H1 (cell line): Measurements from ENCODE around the gene TAP2. TPM values are rescaled to one million over a fixed set of nuclear protein-coding genes. Genes with fewer than 3 reads are reported as not detected.
A peak's percentile ranks its signal among the peaks of the same experiment; 100 is the strongest.

Source experiments
- CTCF ChIA-PET: fragments of 300-600 bp; sonication (Branson Sonifier 250); formaldehyde crosslinking; loops from one replicate; lab custom pipeline; 2021; ENCODE audit not compliant: partially characterized antibody; lab: Charles Lee
- POLR2A ChIA-PET: fragments of 300-600 bp; sonication (Branson Sonifier 250); formaldehyde crosslinking; loops from one replicate; lab custom pipeline; 2021; ENCODE audit warnings: inconsistent platforms; ENCODE audit not compliant: partially characterized antibody; lab: Charles Lee
- DNase-seq, 2 experiments: peaks; one replicate each; pipeline versions ENCODE4 v3.0.0 to v3.0.0-alpha.2; 2010 to 2022; ENCODE audit warnings: low spot score in 2 of 2, low read depth in 1 of 2, mixed read lengths in 1 of 2
- FAIRE-seq: peaks from 2 replicates; lab custom pipeline; 2011; peaks lifted over from hg19 to GRCh38; lab: Jason Lieb, UNC
- H2AFZ ChIP-seq: 2 replicates; pipeline ENCODE4 v1.8.1; 2012; ENCODE audit warnings: low read length, inconsistent platforms
- H2AK5ac ChIP-seq: 2 replicates; pipeline ENCODE4 v1.6.1; 2013; ENCODE audit warnings: low read depth, low read length
- H2BK120ac ChIP-seq: replicated peaks from 2 replicates; pipeline ENCODE3; 2013; ENCODE audit warnings: low read depth, low read length, inconsistent platforms
- H2BK12ac ChIP-seq: 2 replicates; pipeline ENCODE4 v1.6.1; 2013; ENCODE audit warnings: low read depth, low read length
- H2BK15ac ChIP-seq: 2 replicates; pipeline ENCODE4 v1.6.1; 2013; ENCODE audit warnings: low read length
- H2BK20ac ChIP-seq: 2 replicates; pipeline ENCODE4 v1.6.1; 2013; ENCODE audit warnings: low read length
- H2BK5ac ChIP-seq: 2 replicates; pipeline ENCODE4 v1.6.1; 2013; ENCODE audit warnings: low read depth, low read length
- H3K14ac ChIP-seq: 2 replicates; pipeline ENCODE4 v1.6.1; 2013; ENCODE audit warnings: inconsistent platforms; ENCODE audit not compliant: insufficient read length
- H3K18ac ChIP-seq: 2 replicates; pipeline ENCODE4 v1.6.1; 2013; ENCODE audit warnings: low read length; ENCODE audit errors: extremely low read depth
- H3K23ac ChIP-seq: 2 replicates; pipeline ENCODE4 v1.6.1; 2013; ENCODE audit warnings: inconsistent platforms; ENCODE audit not compliant: insufficient read length
- H3K23me2 ChIP-seq: 2 replicates; pipeline ENCODE4 v1.6.1; 2013; ENCODE audit warnings: low read depth, low read length
- H3K27ac ChIP-seq: 2 replicates; pipeline ENCODE4 v1.6.1; 2011; ENCODE audit warnings: low read depth, low read length, inconsistent platforms
- H3K27me3 ChIP-seq, 4 experiments: replicated peaks in 1 of 4; 1 replicate in 1 of 4; 2 replicates in 3 of 4; pipeline versions ENCODE4 v1.6.1 to v1.8.1; 2011 to 2013; ENCODE audit warnings: low read length in 3 of 4, mild to moderate bottlenecking in 3 of 4, inconsistent platforms in 2 of 4, mixed read lengths in 2 of 4, moderate library complexity in 1 of 4; ENCODE audit not compliant: control insufficient read depth in 3 of 4, insufficient read depth in 3 of 4; ENCODE audit errors: extremely low read depth in 1 of 4
- H3K36me3 ChIP-seq, 4 experiments: 2 replicates each; pipeline versions ENCODE4 v1.6.1 to v1.8.1; 2011 to 2013; ENCODE audit warnings: mild to moderate bottlenecking in 4 of 4, low read length in 3 of 4, moderate library complexity in 2 of 4, control low read depth in 1 of 4, inconsistent platforms in 1 of 4; ENCODE audit not compliant: insufficient read depth in 4 of 4, control insufficient read depth in 2 of 4
- H3K4ac ChIP-seq: replicated peaks from 2 replicates; pipeline ENCODE3; 2013; ENCODE audit warnings: low read length, low read depth, mixed read lengths, inconsistent platforms; ENCODE audit not compliant: insufficient read length
- H3K4me1 ChIP-seq, 4 experiments: replicated peaks in 1 of 4; 1 replicate in 1 of 4; 2 replicates in 3 of 4; pipeline versions ENCODE4 v1.6.1 to v1.8.1; 2011 to 2013; ENCODE audit warnings: low read length in 3 of 4, inconsistent platforms in 2 of 4, mixed read lengths in 1 of 4; ENCODE audit not compliant: insufficient read depth in 4 of 4, control insufficient read depth in 3 of 4
- H3K4me2 ChIP-seq, 2 experiments: 2 replicates each; pipeline versions ENCODE4 v1.6.1 to v1.8.1; 2011 to 2013; ENCODE audit warnings: low read depth in 2 of 2, low read length in 2 of 2, control low read depth in 1 of 2, inconsistent platforms in 1 of 2, mild to moderate bottlenecking in 1 of 2; ENCODE audit not compliant: insufficient read depth in 1 of 2
- H3K4me3 ChIP-seq, 4 experiments: fragments of 200-600, 300-600 bp in 1 of 4; sonication (generic), shearing (Covaris generic), sonication (Bioruptor Twin) in 1 of 4; 2 replicates each; pipeline versions ENCODE4 v1.5.1 to v1.8.1; 2011 to 2016; ENCODE audit warnings: low read length in 4 of 4, low read depth in 3 of 4, control low read depth in 2 of 4, inconsistent platforms in 2 of 4, mild to moderate bottlenecking in 2 of 4, mixed read lengths in 1 of 4, moderate library complexity in 1 of 4; ENCODE audit not compliant: insufficient read depth in 2 of 4; ENCODE audit errors: extremely low read depth in 1 of 4
- H3K56ac ChIP-seq: replicated peaks from 2 replicates; pipeline ENCODE3; 2013; ENCODE audit warnings: low read depth, mild to moderate bottlenecking, mixed read lengths, low read length, inconsistent platforms; ENCODE audit not compliant: insufficient read length
- H3K79me1 ChIP-seq: 2 replicates; pipeline ENCODE4 v1.6.1; 2013; ENCODE audit warnings: low read depth, low read length, control low read depth
- H3K79me2 ChIP-seq, 2 experiments: 2 replicates each; pipeline versions ENCODE4 v1.6.1 to v1.8.1; 2012 to 2013; ENCODE audit warnings: low read length in 2 of 2, mild to moderate bottlenecking in 2 of 2, inconsistent platforms in 1 of 2; ENCODE audit not compliant: insufficient read depth in 2 of 2, control insufficient read depth in 1 of 2
- H3K9ac ChIP-seq, 4 experiments: replicated peaks in 1 of 4; 1 replicate in 1 of 4; 2 replicates in 3 of 4; pipeline versions ENCODE4 v1.6.1 to v1.8.1; 2011 to 2013; ENCODE audit warnings: low read depth in 3 of 4, low read length in 3 of 4, control low read depth in 2 of 4, mild to moderate bottlenecking in 2 of 4, moderate library complexity in 2 of 4, inconsistent platforms in 1 of 4; ENCODE audit errors: extremely low read depth in 1 of 4
- H3K9me3 ChIP-seq, 2 experiments: 2 replicates each; pipeline versions ENCODE4 v1.6.1 to v1.8.1; 2012 to 2013; ENCODE audit warnings: mild to moderate bottlenecking in 2 of 2, moderate library complexity in 2 of 2, control low read depth in 1 of 2, inconsistent platforms in 1 of 2, low read depth in 1 of 2, low read length in 1 of 2, mixed read lengths in 1 of 2; ENCODE audit not compliant: insufficient read depth in 2 of 2
- H4K20me1 ChIP-seq, 2 experiments: replicated peaks in 1 of 2; 2 replicates each; pipeline versions ENCODE3 to v1.8.1; 2011 to 2013; ENCODE audit warnings: inconsistent platforms in 2 of 2, low read length in 2 of 2, mild to moderate bottlenecking in 1 of 2; ENCODE audit not compliant: insufficient read depth in 2 of 2, control insufficient read depth in 1 of 2
- H4K5ac ChIP-seq: 2 replicates; pipeline ENCODE4 v1.6.1; 2013; ENCODE audit warnings: low read length, low read depth, mixed read lengths, inconsistent platforms; ENCODE audit not compliant: insufficient read length
- H4K8ac ChIP-seq: 2 replicates; pipeline ENCODE4 v1.8.0; 2013; ENCODE audit warnings: mild to moderate bottlenecking, moderate library complexity, low read length, inconsistent platforms; ENCODE audit not compliant: insufficient read depth; ENCODE audit errors: extremely low read depth
- H4K91ac ChIP-seq: replicated peaks from 2 replicates; pipeline ENCODE3; 2013; ENCODE audit warnings: low read length, mixed read lengths, inconsistent platforms; ENCODE audit not compliant: insufficient read length
- BCL11A ChIP-seq, 2 experiments: IDR thresholded peaks; one replicate each; pipeline ENCODE4 v1.6.1; 2011; ENCODE audit warnings: low read depth in 2 of 2, low read length in 2 of 2, mild to moderate bottlenecking in 2 of 2
- CBX5 ChIP-seq: fragments of 300-800, 300-1000 bp; sonication (generic); IDR thresholded peaks from 2 replicates; pipeline ENCODE4 v1.7.1; 2016; ENCODE audit warnings: antibody characterized with exemption, low read length, low read depth
- CHD1 ChIP-seq: IDR thresholded peaks from 2 replicates; pipeline ENCODE4 v1.6.1; 2012; ENCODE audit warnings: low read depth, low read length, improper control_type of control experiment
- CHD2 ChIP-seq: IDR thresholded peaks from 2 replicates; pipeline ENCODE4 v1.6.1; 2012; ENCODE audit warnings: low read length, improper control_type of control experiment
- CTCF ChIP-seq, 3 experiments: IDR thresholded peaks; 1 replicate in 2 of 3; 2 replicates in 1 of 3; pipeline versions ENCODE4 v1.5.1 to v1.6.1; 2011; ENCODE audit warnings: low read length in 3 of 3, mild to moderate bottlenecking in 3 of 3, inconsistent platforms in 2 of 3, low read depth in 1 of 3, moderate library complexity in 1 of 3; ENCODE audit not compliant: insufficient read depth in 1 of 3; ENCODE audit errors: control extremely low read depth in 1 of 3
- E2F6 ChIP-seq: IDR thresholded peaks from 2 replicates; pipeline ENCODE4 v1.6.1; 2012; ENCODE audit warnings: inconsistent platforms
- EP300 ChIP-seq, 2 experiments: IDR thresholded peaks; 1 replicate in 1 of 2; 2 replicates in 1 of 2; pipeline ENCODE4 v1.6.1; 2011 to 2012; ENCODE audit warnings: low read depth in 2 of 2, low read length in 2 of 2, mild to moderate bottlenecking in 2 of 2, borderline replicate concordance in 1 of 2, inconsistent platforms in 1 of 2, moderate library complexity in 1 of 2
- HDAC6 ChIP-seq: IDR thresholded peaks from one replicate; pipeline ENCODE4 v1.7.1; 2012; ENCODE audit warnings: low read depth, mild to moderate bottlenecking, inconsistent platforms, low read length, moderate library complexity
- POLR2A ChIP-seq, 2 experiments: IDR thresholded peaks; 1 replicate in 1 of 2; 2 replicates in 1 of 2; pipeline ENCODE4 v1.6.1; 2011; ENCODE audit warnings: low read depth in 2 of 2, low read length in 2 of 2, mild to moderate bottlenecking in 2 of 2; ENCODE audit errors: control extremely low read depth in 1 of 2
- RAD21 ChIP-seq, 2 experiments: IDR thresholded peaks in 1 of 2; conservative IDR thresholded peaks in 1 of 2; 2 replicates each; pipeline ENCODE4 v1.6.1; 2011; ENCODE audit warnings: low read depth in 2 of 2, low read length in 2 of 2, improper control_type of control experiment in 1 of 2, inconsistent platforms in 1 of 2, mild to moderate bottlenecking in 1 of 2, moderate library complexity in 1 of 2
- WGBS, 2 experiments: shearing (Covaris generic) in 1 of 2; methylation state at CpG; one replicate each; pipeline versions ENCODE4 v1.1.6 to v1.1.7; 2013 to 2015; ENCODE audit warnings: low lambda C conversion rate in 2 of 2, mixed read lengths in 2 of 2, inconsistent platforms in 1 of 2, low coverage in 1 of 2, missing lambda C conversion rate in 1 of 2; ENCODE audit not compliant: insufficient replicate concordance in 2 of 2, insufficient coverage in 1 of 2, insufficient read length in 1 of 2; ENCODE audit errors: extremely low coverage in 1 of 2, missing lambda C conversion rate in 1 of 2; 5-methylcytosine and 5-hydroxymethylcytosine counted together
- polyA plus RNA-seq, 7 experiments: library from polyadenylated mRNA; depleted of rRNA in 3 of 7; stranded (reverse) in 5 of 7; unstranded in 2 of 7; fragments of >200 nt in 5 of 7; fragments of 200-250 nt in 2 of 7; gene quantifications; 1 replicate in 5 of 7; 2 replicates in 1 of 7; 4 replicates in 1 of 7; pipeline versions ENCODE4 v1.2.1 to v1.2.3, GENCODE V29; 2011 to 2013; ENCODE audit warnings: missing spikeins in 2 of 7, mixed read lengths in 2 of 7
- total RNA-seq: library from RNA; stranded (reverse); fragmentation: NEBNext Ultra II Directional; extraction: Animal tissue kit (Norgen Biotek cat#: 25700); gene quantifications from 2 replicates; pipeline ENCODE4 v1.2.1, GENCODE V29; 2021

Gene TAP2
- total and polyA plus RNA-seq, 2 of the 8 experiments (the other 6 are each of a cell fraction or from before 2014, with no cell fraction given): 11.3 to 27.2 TPM

DNA sequence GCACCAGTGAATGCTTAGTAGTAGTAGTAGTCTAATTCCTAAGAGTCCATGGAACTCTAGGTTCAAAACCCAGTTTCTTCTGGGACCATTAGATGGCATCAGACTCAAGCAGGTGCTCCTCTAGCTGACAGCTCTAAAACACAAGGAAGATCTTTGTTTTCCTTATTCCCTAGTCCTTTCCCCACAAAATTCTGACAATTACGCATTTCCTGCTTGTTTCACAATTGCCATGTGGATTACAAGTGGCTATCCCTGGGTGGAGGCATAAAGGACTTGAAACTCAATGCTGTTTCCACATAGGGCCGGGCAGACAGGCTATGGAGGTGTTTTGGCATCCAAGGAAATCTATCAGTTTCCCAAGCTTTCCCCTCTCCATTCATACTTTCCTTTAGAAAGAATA lies 12.6 kb downstream of the TAP2 start:
- Histone ChIP-seq H3K4me3 (no peak overlapping the region), H3K14ac (no peak overlapping the region), H4K91ac (no peak overlapping the region), H3K9ac (no peak overlapping the region), H3K18ac (no peak overlapping the region), H3K56ac (no peak overlapping the region), H4K8ac (no peak overlapping the region), H4K20me1 (no peaks in the 10 kb centered on the region), H3K79me2 (no peaks in the 10 kb centered on the region), H3K9me3 (no peaks in the 10 kb centered on the region), H3K27me3 (no peaks in the 10 kb centered on the region; a peak in 1 of 7 replicates), H2AK5ac (no peak overlapping the region), H3K4me2 (no peak overlapping the region), H3K36me3 (no peaks in the 10 kb centered on the region; a peak in 3 of 8 replicates), H3K4me1 (peaks cover 0 to 4% (median 0%) of the 10 kb centered on the region in 4 experiments; a peak in 1 of 7 replicates), H2BK20ac (no peak overlapping the region), H2BK5ac (no peak overlapping the region), H3K23me2 (no peaks in the 10 kb centered on the region), H2BK12ac (no peak overlapping the region), H2AFZ (no peak overlapping the region), H2BK120ac (no peak overlapping the region), H3K79me1 (no peaks in the 10 kb centered on the region), H3K4ac (no peak overlapping the region), H2BK15ac (no peak overlapping the region), H3K23ac (no peak overlapping the region), H3K27ac (no peak overlapping the region), H4K5ac (no peak overlapping the region)
- no peak for TF ChIP-seq CBX5
- TF ChIP-seq BCL11A (IDR thresholded peaks at IDR 0.05; ENCODE audit: low read depth in 2 of 2, low read length in 2 of 2): no peak
- TF ChIP-seq POLR2A (IDR thresholded peaks at IDR 0.05; ENCODE audit: control extremely low read depth in 1 of 2, low read depth in 2 of 2, low read length in 2 of 2): no peak
- TF ChIP-seq CTCF (IDR thresholded peaks at IDR 0.05; ENCODE audit: control extremely low read depth in 1 of 3, insufficient read depth in 1 of 3, low read depth in 1 of 3, low read length in 3 of 3): peak in 2 of 3 experiments; percentile 56 to 63; a peak in 3 of 4 replicates
- no peak for TF ChIP-seq EP300 (IDR thresholded peaks at IDR 0.05; ENCODE audit: borderline replicate concordance in 1 of 2, low read depth in 2 of 2, low read length in 2 of 2)
- no peak for TF ChIP-seq CHD1
- TF ChIP-seq RAD21 (IDR thresholded peaks at IDR 0.05 in 1 of 2, conservative IDR thresholded peaks at IDR 0.05 in 1 of 2; ENCODE audit: low read depth in 2 of 2, low read length in 2 of 2): peak; percentile 73 to 83
- no peak for TF ChIP-seq HDAC6
- no peak for TF ChIP-seq E2F6
- no peak for TF ChIP-seq CHD2
- ChIA-PET CTCF (interaction anchor here (0.7 to 6.8 kb wide), 23 partner anchors 12 to 395 kb away, joined by 3 to 63 read pairs (median 4); partner anchors contain the start of gene TAP2), POLR2A (interaction anchor here (1.8 to 5.4 kb wide), 3 partner anchors 12 to 146 kb away, joined by 5 to 21 read pairs (median 13); partner anchors contain the start of gene TAP2)
- WGBS, 2 experiments: 58% methylated on average over 2 of the region's 2 CpGs; no CpG with 5 or more reads in 1 of the 2 experiments
- FAIRE-seq (peak; percentile 70), DNase-seq (no peak)
